BLaER1 treated with 17β-estradiol and CSF1 and Interleukin-3, amounts not matched to agents 10 nM and 100 nM (cell line): ENCODE results near the gene GLP1R.

Source experiments
- H3K27ac ChIP-seq, 11 experiments: shearing (Covaris generic); formaldehyde crosslinking; 2 replicates each; pipeline ENCODE4 v1.8.1; 2022
- H3K27me3 ChIP-seq, 11 experiments: shearing (Covaris generic); formaldehyde crosslinking; 2 replicates each; pipeline ENCODE4 v1.8.1; 2022
- H3K36me3 ChIP-seq, 11 experiments: shearing (Covaris generic); formaldehyde crosslinking; 2 replicates each; pipeline ENCODE4 v1.8.1; 2022
- H3K4me1 ChIP-seq, 10 experiments: shearing (Covaris generic); formaldehyde crosslinking; 2 replicates each; pipeline ENCODE4 v1.8.1; 2022
- H3K4me2 ChIP-seq, 11 experiments: shearing (Covaris generic); formaldehyde crosslinking; 2 replicates each; pipeline ENCODE4 v1.8.1; 2022
- H3K4me3 ChIP-seq, 10 experiments: shearing (Covaris generic); formaldehyde crosslinking; 2 replicates each; pipeline ENCODE4 v1.8.1; 2022
- H3K9ac ChIP-seq, 11 experiments: shearing (Covaris generic); formaldehyde crosslinking; 2 replicates each; pipeline ENCODE4 v1.8.1; 2022
- H3K9me3 ChIP-seq, 11 experiments: shearing (Covaris generic); formaldehyde crosslinking; replicated peaks in 1 of 11; 2 replicates each; pipeline ENCODE4 v1.8.1; 2022
- H4K20me1 ChIP-seq, 11 experiments: shearing (Covaris generic); formaldehyde crosslinking; 2 replicates each; pipeline ENCODE4 v1.8.1; 2022
- Cebpa-rat ChIP-seq, 11 experiments: shearing (Covaris generic); IDR thresholded peaks; 2 replicates each; pipeline ENCODE4 v1.8.1; 2022

GLP1R gene

DNA sequence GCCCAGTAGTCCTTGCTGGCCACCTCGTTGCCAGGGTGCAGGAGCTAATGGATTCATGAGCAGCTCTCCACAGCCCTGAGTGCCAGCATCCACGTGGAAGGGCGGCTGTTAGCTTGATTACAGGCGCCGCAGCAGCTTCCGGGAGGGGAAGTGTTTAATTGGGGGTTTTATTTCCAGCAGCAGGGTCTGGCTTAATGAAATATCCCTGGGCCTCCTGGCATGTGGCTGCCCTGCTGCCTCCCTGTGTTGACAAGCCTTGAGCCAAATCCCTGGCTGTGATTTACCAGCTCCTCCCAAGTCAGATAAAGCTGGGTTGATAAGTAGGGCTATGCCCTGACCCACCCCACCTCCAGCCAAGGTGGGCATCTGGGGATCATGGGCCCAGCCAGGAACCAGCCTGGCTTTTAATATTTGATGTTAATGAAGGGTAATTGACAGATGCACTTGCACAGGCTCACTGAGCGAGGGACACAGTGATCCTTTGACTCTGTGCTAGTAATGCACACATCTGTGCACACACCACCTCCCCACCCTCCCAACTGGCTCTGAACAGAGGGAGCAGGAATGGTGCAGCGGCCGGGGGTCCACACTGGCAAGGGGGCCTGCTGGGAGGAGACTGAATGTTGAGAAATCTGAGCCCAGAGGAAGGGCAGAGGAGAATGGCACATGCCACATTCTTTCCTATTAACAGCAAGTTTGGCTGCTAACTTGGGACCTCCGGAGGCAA is 13.6 kb downstream of the GLP1R start:
- Histone ChIP-seq H3K4me3 (no peak overlapping the region), H3K36me3 (peaks cover 0 to 38% (median 20%) of the 10 kb centered on the region in 11 experiments; a peak in 15 of 22 replicates), H3K9ac (no peak overlapping the region), H3K27me3 (no peaks in the 10 kb centered on the region), H4K20me1 (peaks cover 0 to 6% (median 0%) of the 10 kb centered on the region in 11 experiments; a peak in 2 of 22 replicates), H3K9me3 (no peaks in the 10 kb centered on the region), H3K27ac (no peak overlapping the region), H3K4me1 (peaks cover 0 to 3% (median 0%) of the 10 kb centered on the region in 10 experiments; a peak in 1 of 20 replicates), H3K4me2 (no peak overlapping the region)
- no peak for TF ChIP-seq Cebpa-rat (IDR thresholded peaks at IDR 0.05)

DNA sequence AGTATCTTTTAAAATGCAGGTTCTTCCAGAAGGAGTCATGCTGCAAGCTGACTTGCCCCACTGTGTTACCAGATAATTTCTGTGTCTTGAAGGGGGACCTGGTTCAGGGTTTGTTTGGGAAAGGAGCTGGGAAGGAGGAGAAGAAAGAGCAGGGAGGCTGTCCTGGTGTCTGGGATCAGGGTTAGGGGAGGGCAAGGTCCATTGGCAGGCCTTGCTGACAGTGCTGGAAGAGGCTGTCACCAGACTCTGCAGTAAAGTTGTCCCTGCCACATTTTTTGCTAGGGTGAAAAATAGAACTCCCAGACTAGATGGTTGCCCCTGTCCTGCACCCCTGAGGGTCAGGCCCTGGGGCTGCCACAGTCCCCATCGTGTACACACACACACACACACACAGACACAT is 14.9 kb downstream of the GLP1R start:
- Histone ChIP-seq H3K4me3 (no peak overlapping the region), H3K9me3 (no peaks in the 10 kb centered on the region), H3K9ac (no peak overlapping the region), H3K4me2 (no peak overlapping the region), H3K36me3 (peaks cover 0 to 24% (median 10%) of the 10 kb centered on the region in 11 experiments; a peak in 14 of 22 replicates), H4K20me1 (peaks cover 0 to 6% (median 0%) of the 10 kb centered on the region in 11 experiments; a peak in 2 of 22 replicates), H3K4me1 (peaks cover 0 to 3% (median 0%) of the 10 kb centered on the region in 10 experiments; a peak in 1 of 20 replicates), H3K27me3 (no peaks in the 10 kb centered on the region), H3K27ac (no peak overlapping the region)
- no peak for TF ChIP-seq Cebpa-rat (IDR thresholded peaks at IDR 0.05)

DNA sequence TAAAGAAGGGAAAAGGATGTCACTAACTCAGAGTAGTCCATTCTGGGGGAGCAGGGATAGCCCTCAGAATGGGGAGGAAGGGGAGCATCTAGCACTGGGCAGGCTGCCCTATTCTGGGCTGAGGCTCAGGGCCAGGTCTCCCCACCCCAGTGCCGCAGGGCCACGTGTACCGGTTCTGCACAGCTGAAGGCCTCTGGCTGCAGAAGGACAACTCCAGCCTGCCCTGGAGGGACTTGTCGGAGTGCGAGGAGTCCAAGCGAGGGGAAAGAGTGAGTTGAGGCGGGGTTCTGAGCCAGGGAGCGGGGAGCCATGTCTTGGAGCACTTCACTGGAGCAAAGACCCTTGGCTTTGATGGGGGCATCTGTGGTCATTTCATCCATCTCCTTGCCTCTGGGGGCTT is 17.0 kb downstream of the GLP1R start:
- H3K4me1 ChIP-seq = peaks cover 0 to 3% (median 0%) of the 10 kb centered on the region in 10 experiments; a peak in 1 of 20 replicates
- H3K36me3 ChIP-seq = peaks cover 0 to 13% (median 0%) of the 10 kb centered on the region in 11 experiments; a peak in 2 of 22 replicates
- H3K27ac ChIP-seq = no peak overlapping the region
- no peak overlapping the region for H3K9ac ChIP-seq
- H3K4me2 ChIP-seq = no peak overlapping the region
- H4K20me1 ChIP-seq = peaks cover 0 to 6% (median 0%) of the 10 kb centered on the region in 11 experiments; a peak in 2 of 22 replicates
- H3K27me3 ChIP-seq = no peaks in the 10 kb centered on the region
- H3K4me3 ChIP-seq = no peak overlapping the region
- TF ChIP-seq Cebpa-rat (IDR thresholded peaks at IDR 0.05) = no peak
- H3K9me3 ChIP-seq = no peaks in the 10 kb centered on the region

DNA sequence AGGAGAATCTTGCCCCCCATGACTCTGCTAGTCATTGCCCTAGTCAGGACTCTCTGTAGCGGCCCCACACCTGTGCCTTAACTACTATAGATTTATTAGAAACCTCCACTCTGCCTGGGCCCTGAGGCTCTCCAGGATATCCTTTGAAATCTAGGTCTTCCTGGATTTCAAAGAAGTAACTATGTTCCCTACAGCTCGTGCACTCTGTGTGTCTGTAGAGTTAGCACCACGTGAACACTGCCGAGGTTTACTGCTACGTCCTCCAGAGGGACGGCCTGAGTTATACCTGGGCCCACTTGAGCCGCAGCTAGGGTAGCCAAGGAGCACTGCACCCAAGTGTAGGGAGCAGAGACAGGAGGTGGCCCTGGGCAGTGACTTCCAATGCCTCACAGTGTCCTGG is 19.8 kb downstream of the GLP1R start:
- no peaks in the 10 kb centered on the region for H3K4me1 ChIP-seq
- no peak for TF ChIP-seq Cebpa-rat (IDR thresholded peaks at IDR 0.05)
- H3K27me3 ChIP-seq = no peaks in the 10 kb centered on the region

DNA sequence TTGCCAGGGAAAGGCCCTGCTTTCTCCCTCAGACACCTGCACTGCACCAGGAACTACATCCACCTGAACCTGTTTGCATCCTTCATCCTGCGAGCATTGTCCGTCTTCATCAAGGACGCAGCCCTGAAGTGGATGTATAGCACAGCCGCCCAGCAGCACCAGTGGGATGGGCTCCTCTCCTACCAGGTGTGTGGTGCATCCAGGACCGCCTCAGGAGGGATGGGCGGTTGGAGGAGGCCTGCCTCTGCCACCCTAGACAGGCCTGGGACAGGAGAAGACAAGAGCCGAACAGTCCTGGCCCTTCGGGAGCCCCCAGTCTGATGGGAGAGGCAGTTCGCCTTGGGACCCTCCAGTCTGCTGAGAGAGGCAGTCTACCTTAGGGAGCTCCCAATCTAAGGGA is 24.2 kb downstream of the GLP1R start:
- Histone ChIP-seq H4K20me1 (no peaks in the 10 kb centered on the region), H3K27ac (no peak overlapping the region), H3K36me3 (no peaks in the 10 kb centered on the region), H3K4me1 (peaks cover 0 to 9% (median 0%) of the 10 kb centered on the region in 10 experiments; a peak in 3 of 20 replicates), H3K9me3 (no peaks in the 10 kb centered on the region), H3K27me3 (no peaks in the 10 kb centered on the region), H3K9ac (no peak overlapping the region), H3K4me3 (no peak overlapping the region), H3K4me2 (no peak overlapping the region)
- no peak for TF ChIP-seq Cebpa-rat (IDR thresholded peaks at IDR 0.05)

More for the DNA sequence above, 19.8 kb downstream of the GLP1R start:
- no peak overlapping the region for H3K27ac ChIP-seq
- H4K20me1 ChIP-seq = no peaks in the 10 kb centered on the region; a peak in 1 of 22 replicates
- H3K4me3 ChIP-seq = no peak overlapping the region
- H3K9ac ChIP-seq = no peak overlapping the region
- H3K9me3 ChIP-seq = no peaks in the 10 kb centered on the region
- H3K4me2 ChIP-seq = no peak overlapping the region
- H3K36me3 ChIP-seq = peaks cover 0 to 13% (median 0%) of the 10 kb centered on the region in 11 experiments; a peak in 1 of 22 replicates

DNA sequence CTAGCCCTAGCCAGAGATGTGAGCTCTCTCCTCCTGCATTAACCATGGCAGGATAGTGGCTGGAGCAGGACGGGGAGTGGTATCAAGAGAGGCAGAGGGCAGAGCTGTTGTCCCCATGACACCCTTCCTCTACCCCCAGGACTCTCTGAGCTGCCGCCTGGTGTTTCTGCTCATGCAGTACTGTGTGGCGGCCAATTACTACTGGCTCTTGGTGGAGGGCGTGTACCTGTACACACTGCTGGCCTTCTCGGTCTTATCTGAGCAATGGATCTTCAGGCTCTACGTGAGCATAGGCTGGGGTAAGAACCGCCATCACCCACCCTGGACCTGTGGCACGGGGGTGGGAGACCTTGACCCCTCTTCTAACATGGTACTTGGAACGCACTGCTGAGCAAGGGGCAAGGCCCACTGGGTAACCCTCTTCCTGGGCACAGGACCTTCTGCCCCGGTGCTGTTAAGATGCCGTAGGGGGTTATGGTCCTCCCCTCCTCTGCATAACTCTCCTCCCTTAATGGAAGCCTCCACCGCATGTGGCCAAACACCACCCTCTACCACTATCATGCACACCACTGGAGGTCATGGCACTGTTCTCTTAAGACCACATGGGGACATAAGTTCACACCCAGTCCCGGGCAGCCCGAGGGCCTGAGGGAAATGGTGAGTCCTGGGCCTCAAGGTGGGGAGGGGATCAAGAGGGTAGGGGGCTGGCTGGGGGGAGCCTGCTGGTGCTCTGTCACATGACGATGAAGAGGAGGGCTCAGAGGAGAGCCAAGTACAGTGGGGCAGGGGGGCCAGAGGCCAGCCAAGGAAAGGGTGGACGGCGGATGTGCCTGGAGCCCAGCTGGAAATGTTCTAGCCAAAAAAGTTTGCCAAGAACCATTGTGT is 25.1 kb downstream of the GLP1R start:
- H3K36me3 ChIP-seq = no peaks in the 10 kb centered on the region
- peaks cover 0 to 9% (median 0%) of the 10 kb centered on the region in 10 experiments; a peak in 3 of 20 replicates for H3K4me1 ChIP-seq
- TF ChIP-seq Cebpa-rat (IDR thresholded peaks at IDR 0.05) = no peak
- no peak overlapping the region for H3K4me3 ChIP-seq
- H3K9me3 ChIP-seq = no peaks in the 10 kb centered on the region
- no peaks in the 10 kb centered on the region for H3K27me3 ChIP-seq
- no peak overlapping the region for H3K27ac ChIP-seq
- no peaks in the 10 kb centered on the region for H4K20me1 ChIP-seq
- no peak overlapping the region for H3K4me2 ChIP-seq
- H3K9ac ChIP-seq = no peak overlapping the region

DNA sequence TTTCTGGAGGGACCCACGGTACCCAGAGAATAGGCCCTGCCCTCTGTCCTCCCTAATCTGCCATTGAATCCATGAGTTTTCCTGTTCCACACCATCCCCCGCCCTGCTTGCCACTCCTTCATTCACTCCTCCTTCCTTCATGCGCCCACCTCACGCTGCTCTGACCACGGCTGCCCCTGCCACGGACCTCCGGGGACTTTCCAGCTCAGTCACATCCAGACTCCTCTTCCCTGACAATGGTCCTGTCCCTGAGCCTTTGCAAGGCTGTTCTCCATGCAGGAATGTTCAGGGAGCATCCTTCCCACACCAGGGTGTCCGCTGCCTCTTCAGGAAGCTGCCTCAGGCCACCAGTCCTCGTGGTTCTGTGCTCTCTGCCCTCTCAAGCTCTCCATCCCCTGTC is 25.9 kb downstream of the GLP1R start:
- Histone ChIP-seq H3K36me3 (no peaks in the 10 kb centered on the region), H3K4me1 (peaks cover 0 to 9% (median 0%) of the 10 kb centered on the region in 10 experiments; a peak in 3 of 20 replicates), H3K9ac (no peak overlapping the region), H3K4me2 (no peak overlapping the region), H3K4me3 (no peak overlapping the region), H3K27me3 (no peaks in the 10 kb centered on the region), H3K27ac (no peak overlapping the region), H3K9me3 (no peaks in the 10 kb centered on the region), H4K20me1 (no peaks in the 10 kb centered on the region)
- no peak for TF ChIP-seq Cebpa-rat (IDR thresholded peaks at IDR 0.05)

DNA sequence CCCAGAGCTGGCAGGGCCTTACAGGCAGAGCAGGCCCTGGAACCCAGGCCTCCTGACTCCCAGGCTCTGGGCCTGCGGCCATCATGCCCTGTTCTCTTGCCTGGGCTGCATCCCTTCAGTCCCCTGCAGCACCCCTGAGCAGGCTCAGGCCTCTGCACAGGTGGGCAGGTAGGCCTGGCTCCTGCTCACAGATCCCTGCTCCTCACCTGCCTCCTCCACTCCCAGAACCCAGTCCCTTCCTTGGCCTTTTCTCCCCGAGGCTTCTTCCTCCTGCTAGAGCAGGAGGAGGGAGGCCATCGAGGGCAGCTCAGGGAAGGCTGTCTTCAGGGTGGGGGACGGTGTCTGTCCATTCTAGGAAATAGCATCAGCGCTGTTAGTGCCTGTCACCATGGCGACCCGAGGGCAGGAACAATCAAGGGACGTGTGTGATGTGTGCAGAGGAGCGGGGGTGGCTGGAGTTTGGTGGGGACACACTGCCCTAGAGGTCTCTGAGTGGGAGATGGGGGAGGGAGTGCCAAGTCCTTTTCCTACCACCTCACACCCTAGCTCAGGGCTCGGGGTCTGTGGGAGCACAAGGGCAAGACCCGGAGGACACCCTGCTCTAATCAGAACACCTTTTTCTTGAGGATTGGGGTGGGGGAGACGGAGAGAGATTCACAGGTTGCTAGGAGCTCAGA is 26.6 kb downstream of the GLP1R start:
- H3K27ac ChIP-seq = no peak overlapping the region
- no peaks in the 10 kb centered on the region for H3K27me3 ChIP-seq
- H3K9ac ChIP-seq = no peak overlapping the region
- no peaks in the 10 kb centered on the region for H3K36me3 ChIP-seq
- no peaks in the 10 kb centered on the region for H4K20me1 ChIP-seq
- H3K4me1 ChIP-seq = peaks cover 0 to 9% (median 0%) of the 10 kb centered on the region in 10 experiments; a peak in 3 of 20 replicates
- no peak for TF ChIP-seq Cebpa-rat (IDR thresholded peaks at IDR 0.05)
- H3K4me3 ChIP-seq = no peak overlapping the region
- H3K9me3 ChIP-seq = no peaks in the 10 kb centered on the region
- H3K4me2 ChIP-seq = no peak overlapping the region
